RCC 7860 (cell line): ENCODE results near the gene LIPK.
"Not testable (repeated sequence)": the region's sequence is repeated elsewhere in the genome, so short reads cannot be mapped to it uniquely, and the experiment has no call there.

Experiments used
- DNase-seq: peaks from one replicate; pipeline ENCODE4 v3.0.0-alpha.2; 2015; ENCODE audit warnings: low spot score
- FAIRE-seq: peaks from 2 replicates; lab custom pipeline; 2012; peaks lifted over from hg19 to GRCh38; lab: Jason Lieb, UNC

The LIPK gene

DNA sequence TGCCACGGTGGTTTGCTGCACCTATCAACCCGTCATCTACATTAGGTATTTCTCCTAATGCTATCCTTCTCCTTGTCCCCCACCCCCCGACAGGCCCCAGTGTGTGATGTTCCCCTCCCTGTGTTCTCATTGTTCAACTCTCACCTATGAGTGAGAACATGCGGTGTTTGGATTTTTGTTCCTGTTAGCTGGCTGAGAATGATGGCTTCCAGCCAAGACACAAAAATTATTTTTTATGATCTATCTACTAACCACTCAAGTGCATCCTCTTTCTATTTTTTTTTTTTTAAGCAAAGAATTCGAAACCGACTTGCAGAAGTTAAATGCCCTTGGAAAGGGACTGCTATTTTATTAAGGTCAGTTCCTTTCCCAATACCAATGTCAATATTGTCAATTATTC is 3.3 kb downstream of the LIPK start:
- FAIRE-seq, DNase-seq: not testable (repeated sequence)

GRCh38 chr10:88715517-88715916 is 9.5 kb downstream of the LIPK start:
- no peak for FAIRE-seq
- no peak for DNase-seq

GRCh38 chr10:88721392-88721791 is 15.3 kb downstream of the LIPK start:
- DNase-seq: no peak
- no peak for FAIRE-seq

- FAIRE-seq (no peak), DNase-seq (no peak)
These were observed 19.7 kb downstream of the LIPK start for GRCh38 chr10:88725798-88726197.

- FAIRE-seq: no peak
- DNase-seq: no peak
These were observed 22.2 kb downstream of the LIPK start for GRCh38 chr10:88728107-88728763.

- DNase-seq: no peak
- FAIRE-seq: no peak
These were observed 24.8 kb downstream of the LIPK start for GRCh38 chr10:88730864-88731263.

DNA sequence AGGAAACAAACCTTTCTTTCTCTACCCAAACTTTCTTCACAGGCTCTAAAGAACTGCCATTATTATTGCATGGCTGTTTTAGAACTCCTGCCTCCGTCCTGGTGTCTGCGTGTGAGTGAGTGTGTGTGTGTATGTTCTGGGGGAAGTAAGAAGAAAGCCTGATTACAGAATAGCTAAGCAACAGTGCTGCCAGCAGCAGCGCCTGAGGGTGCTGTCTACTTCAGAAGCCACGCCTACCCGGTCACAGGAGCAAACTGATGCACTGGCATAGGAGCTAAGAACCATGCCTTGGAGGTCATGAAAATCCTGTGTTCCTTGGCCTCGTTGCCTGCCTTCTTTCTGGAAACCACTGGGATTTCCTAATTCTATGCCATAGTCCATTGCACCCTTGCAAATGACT is 25.2 kb downstream of the LIPK start:
- no peak for FAIRE-seq
- no peak for DNase-seq

DNA sequence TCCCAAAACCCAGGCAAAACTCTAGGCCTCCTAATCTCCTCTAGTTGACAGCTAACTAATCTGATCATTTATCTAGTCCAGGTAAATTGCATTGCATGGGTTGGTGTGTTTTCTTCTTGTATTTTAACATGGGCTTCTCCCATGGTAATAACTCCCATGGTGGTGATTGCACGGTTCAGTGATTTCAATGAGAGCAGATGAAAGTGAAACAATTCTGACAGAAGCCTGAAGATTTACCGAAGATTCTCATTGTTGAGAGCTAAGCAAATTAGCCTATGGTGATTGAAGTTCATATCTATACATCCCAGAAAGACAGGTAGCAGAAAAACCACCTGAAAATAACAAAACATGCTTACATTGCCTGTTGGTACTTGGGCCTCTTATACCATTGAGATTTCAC is 27.2 kb downstream of the LIPK start:
- FAIRE-seq (no peak), DNase-seq (no peak)

- FAIRE-seq (peak; percentile 42), DNase-seq (peak; percentile 52)
These were observed 29.6 kb downstream of the LIPK start for GRCh38 chr10:88735661-88736060.

DNA sequence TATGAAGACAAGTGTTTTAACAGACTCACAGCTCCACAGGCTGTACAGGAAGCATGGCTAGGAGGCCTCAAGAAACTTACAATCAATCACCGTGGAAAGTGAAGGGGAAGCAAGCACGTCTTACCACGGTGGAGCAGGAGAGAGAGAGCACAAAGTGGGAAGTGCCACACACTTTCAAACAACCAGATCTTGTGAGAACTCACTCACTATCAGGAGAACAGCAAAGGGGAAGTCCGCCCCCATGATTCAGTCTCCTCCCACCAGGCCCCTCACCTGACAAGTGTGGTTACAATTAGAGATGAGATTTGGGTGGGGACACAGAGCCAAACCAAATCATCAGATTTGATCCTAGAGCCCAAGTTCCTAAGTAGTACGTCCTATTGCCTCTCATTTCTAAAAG is 35.9 kb downstream of the LIPK start:
- FAIRE-seq, DNase-seq: not testable (repeated sequence)

- DNase-seq (no peak), FAIRE-seq (no peak)
These were observed 36.4 kb downstream of the LIPK start for GRCh38 chr10:88742448-88742847.

- no peak for FAIRE-seq
- no peak for DNase-seq
These were observed 38.0 kb downstream of the LIPK start for GRCh38 chr10:88744002-88744401.

- DNase-seq: no peak
- no peak for FAIRE-seq
These were observed 39.6 kb downstream of the LIPK start for GRCh38 chr10:88745633-88746032.

GRCh38 chr10:88754287-88754686 is 48.2 kb downstream of the LIPK start:
- FAIRE-seq (no peak), DNase-seq (no peak)

- FAIRE-seq: no peak
These were observed 49.7 kb downstream of the LIPK start for GRCh38 chr10:88755753-88756152.

GRCh38 chr10:88756660-88757059 is 50.6 kb downstream of the LIPK start:
- no peak for FAIRE-seq
- no peak for DNase-seq

More at GRCh38 chr10:88755753-88756152, 49.7 kb downstream of the LIPK start:
- DNase-seq: no peak

DNA sequence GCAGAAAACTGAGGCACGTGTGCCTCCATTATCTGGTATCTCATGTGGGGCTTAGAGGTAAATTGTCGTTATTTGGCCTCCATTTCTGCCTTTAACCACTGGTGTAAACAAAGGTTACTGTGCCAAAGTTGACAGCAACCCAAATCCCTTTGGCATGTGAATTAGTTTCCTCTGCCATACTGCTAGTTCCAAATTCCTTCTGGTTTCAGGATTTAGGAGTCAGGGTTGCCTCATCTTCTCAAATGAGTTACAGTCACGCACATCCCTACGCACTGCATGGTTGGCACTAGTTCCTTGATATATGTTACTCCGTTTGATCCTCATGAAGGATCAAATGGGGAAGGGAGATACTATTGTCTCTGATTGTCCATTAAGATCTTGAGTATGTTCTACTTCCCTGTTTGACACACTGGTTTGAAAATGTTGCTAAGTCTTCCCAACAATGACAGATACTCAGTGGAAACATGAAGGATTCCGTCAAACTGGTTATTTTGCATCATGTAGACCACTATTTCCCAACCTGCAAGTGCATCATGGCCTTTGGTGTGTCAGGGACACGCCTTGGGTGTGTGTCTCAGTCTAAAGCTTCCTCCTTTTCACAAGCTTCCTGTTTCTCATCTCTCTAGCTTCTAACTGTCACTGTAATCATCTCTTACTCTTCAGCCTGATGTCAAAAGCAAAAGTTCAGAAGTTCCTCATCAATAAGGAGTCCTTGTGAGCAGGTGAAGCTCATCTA is 53.5 kb downstream of the LIPK start, which contains the start of gene LIPN:
Gene LIPN (plus strand): TSS at position 655 of the 736 bp plus-strand sequence. CDS start 1,386 bp downstream, outside the sequence.
- DNase-seq (no peak), FAIRE-seq (no peak)

DNA sequence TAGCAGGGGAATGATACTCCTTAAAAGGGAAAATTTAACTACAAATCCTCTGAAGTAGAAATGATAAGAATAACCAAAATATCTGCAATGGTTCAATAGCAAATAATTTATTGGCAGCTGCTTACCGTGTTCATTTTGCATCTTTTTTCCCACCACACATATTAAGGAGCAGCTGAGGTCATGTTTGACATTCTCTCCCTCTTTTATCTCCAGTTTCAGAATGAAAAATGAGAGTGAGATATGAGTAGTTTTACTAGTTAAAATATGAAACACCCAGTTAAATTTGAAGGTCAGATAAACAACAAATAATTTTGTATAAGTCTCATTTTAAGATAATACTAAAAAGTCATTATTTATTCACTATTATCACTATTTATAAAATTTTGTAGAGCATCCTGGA is 56.9 kb downstream of the LIPK start:
- no peak for DNase-seq
- FAIRE-seq: peak; percentile 5

DNA sequence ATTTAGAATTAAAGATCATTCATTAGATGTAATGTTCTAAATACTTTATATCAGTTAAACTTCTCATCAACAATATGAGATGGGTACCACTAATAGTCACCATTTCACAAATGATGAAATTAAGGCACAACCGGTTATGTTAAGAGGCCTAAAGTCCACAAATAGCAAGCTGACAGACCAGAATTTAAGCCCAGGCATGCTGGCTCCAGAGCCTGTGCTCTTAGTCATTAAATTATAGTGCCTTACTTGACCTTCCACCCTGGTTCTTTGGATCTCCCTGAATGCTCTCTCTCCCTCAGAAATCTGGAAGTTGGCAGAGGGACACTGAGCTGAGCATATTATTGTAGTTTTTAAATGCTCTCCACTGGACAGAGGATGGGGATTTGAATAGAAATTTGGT is 57.4 kb downstream of the LIPK start:
- no peak for FAIRE-seq
- DNase-seq: no peak

- FAIRE-seq (no peak), DNase-seq (no peak)
These were observed 58.1 kb downstream of the LIPK start for GRCh38 chr10:88764110-88764509.

DNA sequence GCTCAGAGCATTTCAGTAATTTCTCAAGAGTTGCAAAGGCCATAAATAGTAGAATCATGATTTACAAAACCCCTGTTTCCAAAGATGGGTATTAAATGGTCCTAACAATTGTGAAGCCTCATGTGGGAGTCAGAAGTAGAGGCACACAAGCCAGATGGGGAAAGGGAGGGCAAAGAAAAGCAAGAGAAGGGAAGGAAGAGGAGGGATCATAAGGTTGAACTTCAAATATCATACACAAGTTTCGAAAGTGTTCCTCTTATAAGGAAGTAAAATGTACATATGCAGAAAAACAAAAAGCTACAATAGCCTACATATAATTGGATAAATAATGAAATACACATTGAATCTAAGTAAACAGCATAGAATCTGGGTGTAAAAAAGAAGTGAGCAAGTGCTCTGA is 59.8 kb downstream of the LIPK start:
- DNase-seq: no peak
- no peak for FAIRE-seq

GRCh38 chr10:88769384-88769783 is 63.3 kb downstream of the LIPK start:
- no peak for DNase-seq
- no peak for FAIRE-seq
